GM12878 (cell line): ENCODE results near the gene RTP3. TPM values are rescaled to one million over a fixed set of nuclear protein-coding genes. Genes with fewer than 3 reads are reported as not detected.

Experiments used
- ATAC-seq: fragments of 200-7000 bp; cut with Tn5 transposase; 3 replicates; pipeline ENCODE4 v1.9.1; 2020; ENCODE audit warnings: mild to moderate bottlenecking, moderate library complexity
- BruUV-seq: library from RNA; stranded (reverse); fragments of 400-500 nt; replicated peaks from 2 replicates; lab custom pipeline; 2021; lab: Mats Ljungman, UMichigan
- CTCF ChIA-PET: fragments of 300-600 bp; sonication (Branson Sonifier 250); formaldehyde crosslinking; extraction: SDS; loops from one replicate; lab custom pipeline; 2021; ENCODE audit warnings: inconsistent platforms; lab: Yijun Ruan, JAX
- POLR2A ChIA-PET: fragments of 350-600 bp; formaldehyde crosslinking; extraction: SDS; loops from one replicate; lab custom pipeline; 2021; ENCODE audit warnings: inconsistent platforms; lab: Charles Lee
- RAD21 ChIA-PET: fragments of 300-600 bp; sonication (Branson Sonifier 250); formaldehyde crosslinking; loops from one replicate; lab custom pipeline; 2023; ENCODE audit warnings: antibody characterized with exemption; ENCODE audit not compliant: unreplicated experiment; lab: Charles Lee
- SMC1A ChIA-PET: fragments of 300-600 bp; sonication (Branson Sonifier 250); formaldehyde crosslinking; loops from one replicate; lab custom pipeline; 2023; ENCODE audit not compliant: unreplicated experiment, uncharacterized antibody; lab: Charles Lee
- DNase-seq: peaks from one replicate; pipeline ENCODE4 v3.0.0-alpha.2; 2011; ENCODE audit warnings: low read depth, low spot score
- FAIRE-seq: peaks from 3 replicates; lab custom pipeline; 2011; peaks lifted over from hg19 to GRCh38; lab: Jason Lieb, UNC
- H2AFZ ChIP-seq: 2 replicates; pipeline ENCODE4 v1.6.0; 2011; ENCODE audit warnings: low read depth, low read length, control low read depth; ENCODE audit not compliant: control insufficient read depth
- H3K27ac ChIP-seq: 2 replicates; pipeline ENCODE4 v1.5.1; 2011; ENCODE audit warnings: control low read depth; ENCODE audit not compliant: control insufficient read depth, insufficient read depth
- H3K27me3 ChIP-seq, 2 experiments: replicated peaks in 1 of 2; 2 replicates each; pipeline versions ENCODE4 v1.6.0 to v1.6.1; 2011; ENCODE audit warnings: low read length in 1 of 2; ENCODE audit not compliant: control insufficient read depth in 2 of 2, insufficient read depth in 2 of 2
- H3K36me3 ChIP-seq, 2 experiments: 2 replicates each; pipeline ENCODE4 v1.5.1; 2011; ENCODE audit warnings: low read length in 1 of 2; ENCODE audit not compliant: control insufficient read depth in 2 of 2, insufficient read depth in 2 of 2
- H3K4me1 ChIP-seq: 2 replicates; pipeline ENCODE4 v1.6.1; 2011; ENCODE audit warnings: mild to moderate bottlenecking, low read length, moderate library complexity, mixed read lengths; ENCODE audit not compliant: control insufficient read depth, insufficient read depth
- H3K4me2 ChIP-seq: 2 replicates; pipeline ENCODE4 v1.6.0; 2011; ENCODE audit warnings: control low read depth; ENCODE audit not compliant: control insufficient read depth, insufficient read depth
- H3K4me3 ChIP-seq: fragments of 200-600 bp; sonication (generic); 2 replicates; pipeline ENCODE4 v1.5.1; 2016
- H3K79me2 ChIP-seq: 2 replicates; pipeline ENCODE4 v1.6.0; 2011; ENCODE audit warnings: low read length; ENCODE audit not compliant: control insufficient read depth, insufficient read depth
- H3K9ac ChIP-seq: 2 replicates; pipeline ENCODE4 v1.8.0; 2011; ENCODE audit warnings: low read length, control low read depth, mixed read lengths; ENCODE audit not compliant: control insufficient read depth, insufficient read depth
- H3K9me3 ChIP-seq: replicated peaks from 3 replicates; pipeline ENCODE4 v1.5.1; 2011; ENCODE audit warnings: mild to moderate bottlenecking, low read length; ENCODE audit not compliant: control insufficient read depth, insufficient read depth
- H4K20me1 ChIP-seq: 2 replicates; pipeline ENCODE4 v1.6.0; 2011; ENCODE audit not compliant: control insufficient read depth, insufficient read depth
- CBX3 ChIP-seq: fragments of 200-600 bp; sonication (generic); IDR thresholded peaks from 2 replicates; pipeline ENCODE4 v1.6.1; 2016; ENCODE audit warnings: low read depth, borderline replicate concordance
- E2F8 ChIP-seq: fragments of 450-650 bp; IDR thresholded peaks from 2 replicates; pipeline ENCODE4 v1.6.1; 2018; ENCODE audit warnings: mild to moderate bottlenecking, low read depth, moderate library complexity; ENCODE audit not compliant: partially characterized antibody
- EZH2 ChIP-seq: IDR thresholded peaks from 2 replicates; pipeline ENCODE4 v1.6.1; 2012; ENCODE audit warnings: low read depth, mild to moderate bottlenecking, control low read depth, inconsistent platforms, low read length, borderline replicate concordance; ENCODE audit not compliant: control insufficient read depth
- HDAC2 ChIP-seq: fragments of 200-600 bp; sonication (generic); IDR thresholded peaks from 2 replicates; pipeline ENCODE4 v1.6.1; 2017
- IRF3 ChIP-seq: fragments of 450-650 bp; IDR thresholded peaks from 2 replicates; pipeline ENCODE4 v1.6.1; 2014; ENCODE audit warnings: mild to moderate bottlenecking
- MAX ChIP-seq: IDR thresholded peaks from 2 replicates; pipeline ENCODE4 v1.6.1; 2012; ENCODE audit warnings: low read depth, low read length, improper control_type of control experiment
- MTA2 ChIP-seq: fragments of 450-650 bp; IDR thresholded peaks from 2 replicates; pipeline ENCODE4 v1.6.1; 2016; ENCODE audit warnings: low read depth, mild to moderate bottlenecking, moderate library complexity
- MTA3 ChIP-seq: IDR thresholded peaks from 2 replicates; pipeline ENCODE4 v1.6.1; 2012; ENCODE audit warnings: low read length, inconsistent platforms, borderline replicate concordance
- MYC ChIP-seq: IDR thresholded peaks from 2 replicates; pipeline ENCODE4 v1.6.1; 2011; ENCODE audit warnings: mild to moderate bottlenecking, low read length, moderate library complexity, inconsistent platforms; ENCODE audit not compliant: insufficient read depth, insufficient replicate concordance, insufficient read length, severe bottlenecking
- NFYA ChIP-seq: IDR thresholded peaks from 2 replicates; pipeline ENCODE4 v1.6.1; 2011; ENCODE audit warnings: low read depth, mild to moderate bottlenecking, low read length, improper control_type of control experiment, borderline replicate concordance
- NR2C1 ChIP-seq: fragments of 450-650 bp; IDR thresholded peaks from 2 replicates; pipeline ENCODE4 v1.6.1; 2017; ENCODE audit warnings: antibody characterized with exemption, mild to moderate bottlenecking, moderate library complexity
- SMARCA5 ChIP-seq: fragments of 450-650 bp; IDR thresholded peaks from 2 replicates; pipeline ENCODE4 v1.6.1; 2017; ENCODE audit warnings: mild to moderate bottlenecking
- SUPT20H ChIP-seq: IDR thresholded peaks from 2 replicates; pipeline ENCODE4 v1.6.1; 2011; ENCODE audit warnings: low read depth, mild to moderate bottlenecking, low read length, moderate library complexity, borderline replicate concordance; ENCODE audit not compliant: control insufficient read depth
- TCF12 ChIP-seq: IDR thresholded peaks from 2 replicates; pipeline ENCODE4 v1.6.1; 2011; ENCODE audit warnings: low read depth, mild to moderate bottlenecking, low read length
- USF1 ChIP-seq: IDR thresholded peaks from 2 replicates; pipeline ENCODE4 v1.6.1; 2011; ENCODE audit warnings: borderline replicate concordance, low read depth, mild to moderate bottlenecking, moderate library complexity, mixed read lengths, low read length; ENCODE audit not compliant: insufficient read depth; ENCODE audit errors: extremely low read length
- ZNF207 ChIP-seq: fragments of 450-650 bp; IDR thresholded peaks from 2 replicates; pipeline ENCODE4 v1.6.1; 2014; ENCODE audit warnings: antibody characterized with exemption, mild to moderate bottlenecking, borderline replicate concordance
- ZSCAN29 ChIP-seq: fragments of 450-650 bp; IDR thresholded peaks from 2 replicates; pipeline ENCODE4 v1.6.1; 2017; ENCODE audit warnings: mild to moderate bottlenecking, moderate library complexity
- WGBS: methylation state at CpG from one replicate; pipeline ENCODE4 v1.1.6; 2016; ENCODE audit warnings: low lambda C conversion rate; ENCODE audit not compliant: insufficient replicate concordance, insufficient coverage; ENCODE audit errors: missing lambda C conversion rate; 5-methylcytosine and 5-hydroxymethylcytosine counted together
- in situ Hi-C: fragments of 300-500 bp; cut with MboI; formaldehyde crosslinking; loops from 9 replicates; pipeline ENCODE4 v1.14.3; 2018; ENCODE audit warnings: mixed read lengths
- intact Hi-C: fragments of 100-400 bp; cut with micrococcal nuclease; formaldehyde crosslinking; loops from one replicate; pipeline ENCODE4 v1.14.2; 2022; ENCODE audit not compliant: unreplicated experiment
- polyA plus RNA-seq, 11 experiments: library from polyadenylated mRNA; depleted of rRNA in 4 of 11; unstranded in 6 of 11; stranded (reverse) in 5 of 11; fragments of >200 nt; fragmentation: Nextera tagmentation in 4 of 11; fragmentation: Illumina TruSeq in 1 of 11; extraction: Ambion mirVana in 4 of 11; extraction: Trizol in 1 of 11; gene quantifications; 1 replicate in 1 of 11; 2 replicates in 10 of 11; pipeline versions ENCODE4 v1.2.1 to v1.2.3, GENCODE V29; 2011 to 2016; ENCODE audit warnings: inconsistent platforms in 2 of 11, missing spikeins in 2 of 11, low read depth in 1 of 11
- total RNA-seq, 4 experiments: library from RNA; depleted of rRNA in 3 of 4; stranded (reverse); fragments of >200 nt in 3 of 4; fragmentation: Illumina TruSeq in 1 of 4; extraction: Trizol in 1 of 4; gene quantifications; 2 replicates each; pipeline versions ENCODE4 v1.2.1 to v1.2.3, GENCODE V29; 2013 to 2021

Gene RTP3
- total and polyA plus RNA-seq, 10 of the 15 experiments (the other 5 are each of a cell fraction or from before 2014, with no cell fraction given): 0.06 TPM; not detected in 9

GRCh38 chr3:46489875-46490274 lies 7.9 kb upstream of the RTP3 start (continued):
- TF ChIP-seq USF1 (no peak), NR2C1 (no peak), SMARCA5 (no peak), IRF3 (no peak)

GRCh38 chr3:46490338-46491084 lies 7.3 kb upstream of the RTP3 start:
- intact Hi-C loops (no loop called here), in situ Hi-C loops (no loop called here)
- no peak for DNase-seq
- no peak overlapping the region for H3K4me3 ChIP-seq
- ATAC-seq: no peak
- TF ChIP-seq MYC (no peak), NFYA (no peak), TCF12 (no peak), SUPT20H (no peak), CBX3 (no peak), E2F8 (no peak), HDAC2 (no peak), ZSCAN29 (no peak), MTA3 (no peak), EZH2 (no peak), MAX (no peak), MTA2 (no peak), ZNF207 (no peak)
- H2AFZ ChIP-seq: no peak overlapping the region
- H4K20me1 ChIP-seq: no peaks in the 10 kb centered on the region
- H3K36me3 ChIP-seq: no peaks in the 10 kb centered on the region
- no peak for FAIRE-seq
- no peak overlapping the region for H3K4me2 ChIP-seq
- ChIA-PET RAD21 (interaction anchor here (2.7 to 3.4 kb wide), 2 partner anchors 67 to 138 kb away, joined by 35 to 66 read pairs; no protein-coding TSS in a partner anchor), CTCF (interaction anchor here (0.8 to 11.0 kb wide), 9 partner anchors 10 to 139 kb away, joined by 3 to 207 read pairs (median 25); partner anchors contain the start of gene RTP3), SMC1A (interaction anchor here (1.1 to 4.2 kb wide), 5 partner anchors 19 to 140 kb away, joined by 3 to 68 read pairs (median 12); no protein-coding TSS in a partner anchor), POLR2A (no interaction called here)
- H3K79me2 ChIP-seq: no peaks in the 10 kb centered on the region
- 59% methylated on average over 5 of the region's 6 CpGs for WGBS
- H3K9ac ChIP-seq: no peak overlapping the region
- no peaks in the 10 kb centered on the region for H3K9me3 ChIP-seq
- no peak overlapping the region for H3K27ac ChIP-seq
- BruUV-seq: no TSS peak
- no peaks in the 10 kb centered on the region for H3K27me3 ChIP-seq
- H3K4me1 ChIP-seq: peaks cover 5% of the 10 kb centered on the region
